GM12878 (cell line): ENCODE data around the gene RPS4Y2.

Experiments
- EZH2 ChIP-seq: IDR thresholded peaks from 2 replicates; pipeline ENCODE4 v1.6.1; 2012; ENCODE audit warnings: low read depth, mild to moderate bottlenecking, control low read depth, inconsistent platforms, low read length, borderline replicate concordance; ENCODE audit not compliant: control insufficient read depth
- POLR2A ChIP-seq: IDR thresholded peaks from 2 replicates; pipeline ENCODE4 v1.6.1; 2011; ENCODE audit warnings: low read depth, mild to moderate bottlenecking, low read length
- YY1 ChIP-seq: IDR thresholded peaks from 2 replicates; pipeline ENCODE4 v1.6.1; 2011; ENCODE audit warnings: low read depth, mild to moderate bottlenecking, low read length
- ZNF24 ChIP-seq: fragments of 450-650 bp; IDR thresholded peaks from 2 replicates; pipeline ENCODE4 v1.6.1; 2017; ENCODE audit warnings: antibody characterized with exemption, mild to moderate bottlenecking
- ZSCAN29 ChIP-seq: fragments of 450-650 bp; IDR thresholded peaks from 2 replicates; pipeline ENCODE4 v1.6.1; 2017; ENCODE audit warnings: mild to moderate bottlenecking, moderate library complexity
- TF ChIP-seq, protein P1 (sequence below), 3 experiments: IDR thresholded peaks in 2 of 3; conservative IDR thresholded peaks in 1 of 3; 2 replicates each; pipeline ENCODE4 v1.5.1; 2011; ENCODE audit warnings: low read depth in 3 of 3, low read length in 3 of 3, mild to moderate bottlenecking in 3 of 3, control low read depth in 2 of 3, moderate library complexity in 2 of 3, inconsistent platforms in 1 of 3, mixed read lengths in 1 of 3; ENCODE audit not compliant: control insufficient read depth in 2 of 3, insufficient read depth in 1 of 3; ENCODE audit errors: extremely low read depth in 1 of 3
- TF ChIP-seq, protein P2 (sequence below): IDR thresholded peaks from 2 replicates; pipeline ENCODE4 v1.6.1; 2011; ENCODE audit warnings: low read depth, low read length, improper control_type of control experiment, borderline replicate concordance
- TF ChIP-seq, protein P3 (sequence below): IDR thresholded peaks from 2 replicates; pipeline ENCODE4 v1.6.1; 2011; ENCODE audit warnings: low read depth, mild to moderate bottlenecking, low read length, moderate library complexity, borderline replicate concordance; ENCODE audit errors: extremely low read depth
- TF ChIP-seq, protein P4 (sequence below): IDR thresholded peaks from 2 replicates; pipeline ENCODE4 v1.6.1; 2012; ENCODE audit warnings: low read depth, low read length, improper control_type of control experiment

DNA sequence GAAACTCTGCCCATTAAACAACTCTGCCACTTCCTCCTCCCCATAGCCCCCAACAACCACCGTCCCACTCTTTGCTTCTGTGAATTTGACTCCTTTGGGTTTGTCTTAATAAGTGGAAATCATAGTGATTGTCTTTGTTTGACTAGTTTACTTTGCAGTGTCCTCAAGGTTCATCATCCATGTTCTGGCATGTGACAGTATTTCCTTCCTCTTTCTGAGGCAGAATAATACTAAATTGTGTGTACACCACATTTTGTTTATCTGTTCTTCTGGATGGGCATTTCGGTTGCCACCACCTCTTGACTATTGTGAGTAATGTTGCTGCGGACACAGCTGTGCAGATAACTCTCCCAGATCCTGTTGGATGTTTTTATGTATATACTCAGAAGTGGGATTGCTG is 14.8 kb downstream of the RPS4Y2 start:
- no peak for TF ChIP-seq EZH2
- no peak for TF ChIP-seq POLR2A
- TF ChIP-seq, protein P1, sequence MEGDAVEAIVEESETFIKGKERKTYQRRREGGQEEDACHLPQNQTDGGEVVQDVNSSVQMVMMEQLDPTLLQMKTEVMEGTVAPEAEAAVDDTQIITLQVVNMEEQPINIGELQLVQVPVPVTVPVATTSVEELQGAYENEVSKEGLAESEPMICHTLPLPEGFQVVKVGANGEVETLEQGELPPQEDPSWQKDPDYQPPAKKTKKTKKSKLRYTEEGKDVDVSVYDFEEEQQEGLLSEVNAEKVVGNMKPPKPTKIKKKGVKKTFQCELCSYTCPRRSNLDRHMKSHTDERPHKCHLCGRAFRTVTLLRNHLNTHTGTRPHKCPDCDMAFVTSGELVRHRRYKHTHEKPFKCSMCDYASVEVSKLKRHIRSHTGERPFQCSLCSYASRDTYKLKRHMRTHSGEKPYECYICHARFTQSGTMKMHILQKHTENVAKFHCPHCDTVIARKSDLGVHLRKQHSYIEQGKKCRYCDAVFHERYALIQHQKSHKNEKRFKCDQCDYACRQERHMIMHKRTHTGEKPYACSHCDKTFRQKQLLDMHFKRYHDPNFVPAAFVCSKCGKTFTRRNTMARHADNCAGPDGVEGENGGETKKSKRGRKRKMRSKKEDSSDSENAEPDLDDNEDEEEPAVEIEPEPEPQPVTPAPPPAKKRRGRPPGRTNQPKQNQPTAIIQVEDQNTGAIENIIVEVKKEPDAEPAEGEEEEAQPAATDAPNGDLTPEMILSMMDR (IDR thresholded peaks at IDR 0.05 in 2 of 3, conservative IDR thresholded peaks at IDR 0.05 in 1 of 3; ENCODE audit: control insufficient read depth in 2 of 3, extremely low read depth in 1 of 3, insufficient read depth in 1 of 3, low read depth in 3 of 3, low read length in 3 of 3) = no peak
- TF ChIP-seq, protein P2, sequence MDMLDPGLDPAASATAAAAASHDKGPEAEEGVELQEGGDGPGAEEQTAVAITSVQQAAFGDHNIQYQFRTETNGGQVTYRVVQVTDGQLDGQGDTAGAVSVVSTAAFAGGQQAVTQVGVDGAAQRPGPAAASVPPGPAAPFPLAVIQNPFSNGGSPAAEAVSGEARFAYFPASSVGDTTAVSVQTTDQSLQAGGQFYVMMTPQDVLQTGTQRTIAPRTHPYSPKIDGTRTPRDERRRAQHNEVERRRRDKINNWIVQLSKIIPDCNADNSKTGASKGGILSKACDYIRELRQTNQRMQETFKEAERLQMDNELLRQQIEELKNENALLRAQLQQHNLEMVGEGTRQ = no peak
- TF ChIP-seq, protein P3, sequence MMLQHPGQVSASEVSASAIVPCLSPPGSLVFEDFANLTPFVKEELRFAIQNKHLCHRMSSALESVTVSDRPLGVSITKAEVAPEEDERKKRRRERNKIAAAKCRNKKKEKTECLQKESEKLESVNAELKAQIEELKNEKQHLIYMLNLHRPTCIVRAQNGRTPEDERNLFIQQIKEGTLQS = no peak
- TF ChIP-seq ZNF24 = no peak
- TF ChIP-seq ZSCAN29 = no peak
- TF ChIP-seq, protein P4, sequence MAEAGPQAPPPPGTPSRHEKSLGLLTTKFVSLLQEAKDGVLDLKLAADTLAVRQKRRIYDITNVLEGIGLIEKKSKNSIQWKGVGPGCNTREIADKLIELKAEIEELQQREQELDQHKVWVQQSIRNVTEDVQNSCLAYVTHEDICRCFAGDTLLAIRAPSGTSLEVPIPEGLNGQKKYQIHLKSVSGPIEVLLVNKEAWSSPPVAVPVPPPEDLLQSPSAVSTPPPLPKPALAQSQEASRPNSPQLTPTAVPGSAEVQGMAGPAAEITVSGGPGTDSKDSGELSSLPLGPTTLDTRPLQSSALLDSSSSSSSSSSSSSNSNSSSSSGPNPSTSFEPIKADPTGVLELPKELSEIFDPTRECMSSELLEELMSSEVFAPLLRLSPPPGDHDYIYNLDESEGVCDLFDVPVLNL = no peak
- TF ChIP-seq YY1 = no peak
